ENCODE data around the gene LACC1. TPM values are rescaled to one million over a fixed set of nuclear protein-coding genes. Genes with fewer than 3 reads are reported as not detected.

Gene LACC1
- total and polyA plus RNA-seq, 2 of the 8 experiments (the other 6 are each of a cell fraction or from before 2014, with no cell fraction given): 0.57 to 3.6 TPM

GRCh38 chr13:43937839-43938238, 58.1 kb downstream of the LACC1 start (continued):
- TF ChIP-seq CHD7 (IDR thresholded peaks at IDR 0.05; ENCODE audit: insufficient replicate concordance, low read length): no peak
- TF ChIP-seq CTCF (IDR thresholded peaks at IDR 0.05; ENCODE audit: control extremely low read depth in 1 of 3, insufficient read depth in 1 of 3, low read depth in 1 of 3, low read length in 3 of 3): no peak
- no peak for TF ChIP-seq SIN3A (conservative IDR thresholded peaks at IDR 0.05 in 1 of 2, IDR thresholded peaks at IDR 0.05 in 1 of 2; ENCODE audit: low read depth in 1 of 2, low read length in 2 of 2)
- no peak for TF ChIP-seq SUZ12 (IDR thresholded peaks at IDR 0.05; ENCODE audit: low read length)
- TF ChIP-seq NANOG (IDR thresholded peaks at IDR 0.05; ENCODE audit: insufficient read depth, low read depth, low read length, poor library complexity, severe bottlenecking): no peak
- TF ChIP-seq ASH2L (IDR thresholded peaks at IDR 0.05; ENCODE audit: low read length): no peak
- TF ChIP-seq EZH2 (IDR thresholded peaks at IDR 0.05; ENCODE audit: low read depth, low read length, severe bottlenecking): no peak
- TF ChIP-seq POLR2A (IDR thresholded peaks at IDR 0.05; ENCODE audit: control extremely low read depth in 1 of 2, low read depth in 2 of 2, low read length in 2 of 2): no peak
- no peak for TF ChIP-seq POLR2AphosphoS5 (IDR thresholded peaks at IDR 0.05; ENCODE audit: low read depth, low read length)
